ENCODE measurements around the gene MYBPC2.

The MYBPC2 gene

DNA sequence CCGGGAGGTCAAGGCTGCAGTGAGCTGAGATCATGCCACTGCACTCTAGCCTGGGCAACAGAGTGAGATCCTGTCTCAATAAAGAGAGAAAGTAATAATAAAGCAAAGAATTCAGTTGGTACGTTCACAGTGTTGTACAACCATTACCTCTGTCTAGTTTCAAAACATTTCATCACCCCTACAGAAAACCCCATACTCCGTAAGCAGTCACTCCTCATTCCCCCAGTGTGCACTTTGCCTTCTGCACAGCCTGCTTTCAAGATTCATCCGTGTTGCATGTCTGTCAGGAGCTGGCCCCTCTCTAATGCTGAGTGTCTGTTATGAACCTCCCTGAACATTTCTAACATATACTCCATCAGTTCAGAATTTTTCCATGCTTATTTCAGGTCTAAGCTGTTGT is 39.1 kb upstream of the MYBPC2 start:
- H3K27ac ChIP-seq (ENCODE audit: low read depth, low read length): no peak overlapping the region
- 0 out of 2 replicates have a peak, but pooled peaks cover 3% of the 10 kb centered on the region for H3K36me3 ChIP-seq (ENCODE audit: insufficient read depth, low read length)
- no peak overlapping the region for H2AFZ ChIP-seq (ENCODE audit: low read length, unreplicated experiment)
- H3K4me1 ChIP-seq (ENCODE audit: control insufficient read depth, insufficient read depth, low read length, unreplicated experiment): no peaks in the 10 kb centered on the region
- peaks cover 12% of the 10 kb centered on the region for H3K79me2 ChIP-seq (ENCODE audit: control insufficient read depth, insufficient read depth, low read length, unreplicated experiment)
- no peak overlapping the region for H3K4me3 ChIP-seq (ENCODE audit: low read depth, low read length)
- H3K27me3 ChIP-seq (ENCODE audit: insufficient read depth, low read length): no peaks in the 10 kb centered on the region

DNA sequence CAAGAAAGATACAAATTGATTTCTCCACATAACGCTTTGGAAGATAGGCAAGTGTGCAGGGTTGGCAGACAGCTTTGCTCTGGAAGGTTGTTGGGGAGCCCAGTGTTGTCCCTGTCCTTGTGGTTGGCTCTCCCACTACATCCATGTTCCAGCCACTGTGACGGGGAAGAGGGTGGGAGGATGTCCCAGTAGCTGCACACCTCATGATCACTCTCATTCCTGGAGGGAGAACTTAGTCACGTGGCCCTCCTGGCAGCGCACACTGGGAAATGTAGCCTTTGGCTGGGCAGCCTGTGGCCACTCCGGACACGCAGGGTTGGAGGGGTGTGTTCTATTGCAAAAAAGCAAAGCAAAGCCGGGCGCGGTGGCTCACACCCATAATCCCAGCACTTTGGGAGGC is 38.7 kb upstream of the MYBPC2 start:
- Histone ChIP-seq H3K36me3 (ENCODE audit: insufficient read depth, low read length) (0 out of 2 replicates have a peak, but pooled peaks cover 3% of the 10 kb centered on the region), H3K4me3 (ENCODE audit: low read depth, low read length) (no peak overlapping the region), H3K79me2 (ENCODE audit: control insufficient read depth, insufficient read depth, low read length, unreplicated experiment) (peaks cover 9% of the 10 kb centered on the region)

DNA sequence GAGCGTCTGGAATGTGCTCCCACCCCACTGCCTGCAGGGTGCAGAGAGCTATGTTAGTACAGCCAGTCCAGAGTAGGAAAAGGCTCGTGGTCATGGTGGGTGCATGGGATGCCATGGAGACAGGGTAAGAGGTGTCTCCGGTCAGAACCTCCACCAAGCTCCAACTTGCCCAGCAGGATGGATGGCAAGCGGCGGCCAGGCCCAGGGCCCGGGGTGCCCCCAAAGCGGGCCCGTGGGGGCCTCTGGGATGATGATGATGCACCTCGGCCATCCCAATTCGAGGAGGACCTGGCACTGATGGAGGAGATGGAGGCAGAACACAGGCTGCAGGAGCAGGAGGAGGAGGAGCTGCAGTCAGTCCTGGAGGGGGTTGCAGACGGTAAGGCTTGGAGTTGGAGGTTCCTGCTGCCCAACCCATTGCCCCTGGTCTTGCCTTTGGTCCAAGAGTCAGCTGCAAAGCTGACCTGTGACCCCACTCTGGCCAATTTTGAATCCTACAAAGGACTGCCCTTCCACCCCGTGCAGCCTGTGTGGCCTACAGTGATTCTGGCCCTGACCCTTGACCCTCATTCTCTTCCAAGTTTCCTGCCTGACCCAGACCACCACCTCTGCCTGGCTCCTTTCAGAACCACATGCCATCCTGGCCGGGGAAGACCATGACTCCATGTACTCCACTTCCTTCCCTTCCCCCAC is 33.9 kb upstream of the MYBPC2 start:
- Histone ChIP-seq H3K27ac (ENCODE audit: low read depth, low read length) (no peak overlapping the region), H2AFZ (ENCODE audit: low read length, unreplicated experiment) (no peak overlapping the region), H3K4me1 (ENCODE audit: control insufficient read depth, insufficient read depth, low read length, unreplicated experiment) (no peaks in the 10 kb centered on the region), H3K27me3 (ENCODE audit: insufficient read depth, low read length) (no peaks in the 10 kb centered on the region), H3K4me3 (ENCODE audit: low read depth, low read length) (no peak overlapping the region), H3K36me3 (ENCODE audit: insufficient read depth, low read length) (0 out of 2 replicates have a peak, but pooled peaks cover 2% of the 10 kb centered on the region), H3K79me2 (ENCODE audit: control insufficient read depth, insufficient read depth, low read length, unreplicated experiment) (peaks cover 3% of the 10 kb centered on the region)

More for the DNA sequence above, 38.7 kb upstream of the MYBPC2 start:
- Histone ChIP-seq H2AFZ (ENCODE audit: low read length, unreplicated experiment) (no peak overlapping the region), H3K4me1 (ENCODE audit: control insufficient read depth, insufficient read depth, low read length, unreplicated experiment) (no peaks in the 10 kb centered on the region), H3K27me3 (ENCODE audit: insufficient read depth, low read length) (no peaks in the 10 kb centered on the region), H3K27ac (ENCODE audit: low read depth, low read length) (no peak overlapping the region)

DNA sequence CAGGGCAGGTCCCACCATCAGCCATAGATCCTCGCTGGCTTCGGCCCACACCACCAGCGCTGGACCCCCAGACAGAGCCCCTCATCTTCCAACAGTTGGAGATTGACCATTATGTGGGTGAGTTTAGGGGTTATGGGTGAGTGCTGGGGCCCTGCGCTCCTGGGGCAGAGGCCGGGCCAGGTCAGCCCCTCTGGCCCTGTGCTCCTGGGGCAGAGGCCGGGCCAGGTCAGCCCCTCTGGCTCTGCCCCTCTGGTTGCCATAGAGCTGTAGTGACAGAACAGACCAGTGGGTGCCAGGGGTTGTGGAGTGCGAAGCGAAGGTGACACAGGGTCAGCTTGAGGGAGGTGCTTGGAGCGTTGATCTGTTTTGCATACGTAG is 33.3 kb upstream of the MYBPC2 start:
- H3K27ac ChIP-seq (ENCODE audit: low read depth, low read length): no peak overlapping the region
- H3K4me3 ChIP-seq (ENCODE audit: low read depth, low read length): no peak overlapping the region
- H2AFZ ChIP-seq (ENCODE audit: low read length, unreplicated experiment): no peak overlapping the region
- no peaks in the 10 kb centered on the region for H3K79me2 ChIP-seq (ENCODE audit: control insufficient read depth, insufficient read depth, low read length, unreplicated experiment)
- H3K27me3 ChIP-seq (ENCODE audit: insufficient read depth, low read length): no peaks in the 10 kb centered on the region
- no peaks in the 10 kb centered on the region for H3K4me1 ChIP-seq (ENCODE audit: control insufficient read depth, insufficient read depth, low read length, unreplicated experiment)
- no peaks in the 10 kb centered on the region for H3K36me3 ChIP-seq (ENCODE audit: insufficient read depth, low read length)

DNA sequence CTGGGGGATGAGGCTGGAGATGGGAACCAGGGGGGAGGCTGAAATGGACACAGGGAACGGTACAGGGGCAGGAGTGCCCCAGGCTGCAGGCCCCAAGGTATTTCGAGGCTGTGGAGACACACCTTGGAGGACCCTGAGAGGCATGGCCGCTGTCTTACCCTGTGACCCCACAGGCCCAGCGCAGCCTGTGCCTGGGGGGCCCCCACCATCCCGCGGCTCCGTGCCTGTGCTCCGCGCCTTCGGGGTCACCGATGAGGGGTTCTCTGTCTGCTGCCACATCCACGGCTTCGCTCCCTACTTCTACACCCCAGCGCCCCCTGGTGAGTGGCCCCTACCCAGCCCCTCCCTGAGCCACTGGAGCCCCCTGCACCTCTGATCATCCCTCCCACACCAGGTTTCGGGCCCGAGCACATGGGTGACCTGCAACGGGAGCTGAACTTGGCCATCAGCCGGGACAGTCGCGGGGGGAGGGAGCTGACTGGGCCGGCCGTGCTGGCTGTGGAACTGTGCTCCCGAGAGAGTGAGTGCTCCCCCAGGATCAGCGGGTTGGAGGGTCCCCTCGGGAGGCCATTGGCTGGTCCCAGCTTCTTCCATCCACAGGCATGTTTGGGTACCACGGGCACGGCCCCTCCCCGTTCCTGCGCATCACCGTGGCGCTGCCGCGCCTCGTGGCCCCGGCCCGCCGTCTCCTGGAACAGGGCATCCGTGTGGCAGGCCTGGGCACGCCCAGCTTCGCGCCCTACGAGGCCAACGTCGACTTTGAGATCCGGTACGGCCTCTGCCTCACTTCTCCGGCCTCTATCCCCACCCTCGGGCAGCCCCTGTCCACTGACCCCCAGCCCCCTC is 30.9 kb upstream of the MYBPC2 start:
- no peak overlapping the region for H2AFZ ChIP-seq (ENCODE audit: low read length, unreplicated experiment)
- H3K4me1 ChIP-seq (ENCODE audit: control insufficient read depth, insufficient read depth, low read length, unreplicated experiment): no peaks in the 10 kb centered on the region
- no peaks in the 10 kb centered on the region for H3K36me3 ChIP-seq (ENCODE audit: insufficient read depth, low read length)
- H3K27me3 ChIP-seq (ENCODE audit: insufficient read depth, low read length): no peaks in the 10 kb centered on the region
- no peak overlapping the region for H3K27ac ChIP-seq (ENCODE audit: low read depth, low read length)
- H3K4me3 ChIP-seq (ENCODE audit: low read depth, low read length): no peak overlapping the region
- no peaks in the 10 kb centered on the region for H3K79me2 ChIP-seq (ENCODE audit: control insufficient read depth, insufficient read depth, low read length, unreplicated experiment)

DNA sequence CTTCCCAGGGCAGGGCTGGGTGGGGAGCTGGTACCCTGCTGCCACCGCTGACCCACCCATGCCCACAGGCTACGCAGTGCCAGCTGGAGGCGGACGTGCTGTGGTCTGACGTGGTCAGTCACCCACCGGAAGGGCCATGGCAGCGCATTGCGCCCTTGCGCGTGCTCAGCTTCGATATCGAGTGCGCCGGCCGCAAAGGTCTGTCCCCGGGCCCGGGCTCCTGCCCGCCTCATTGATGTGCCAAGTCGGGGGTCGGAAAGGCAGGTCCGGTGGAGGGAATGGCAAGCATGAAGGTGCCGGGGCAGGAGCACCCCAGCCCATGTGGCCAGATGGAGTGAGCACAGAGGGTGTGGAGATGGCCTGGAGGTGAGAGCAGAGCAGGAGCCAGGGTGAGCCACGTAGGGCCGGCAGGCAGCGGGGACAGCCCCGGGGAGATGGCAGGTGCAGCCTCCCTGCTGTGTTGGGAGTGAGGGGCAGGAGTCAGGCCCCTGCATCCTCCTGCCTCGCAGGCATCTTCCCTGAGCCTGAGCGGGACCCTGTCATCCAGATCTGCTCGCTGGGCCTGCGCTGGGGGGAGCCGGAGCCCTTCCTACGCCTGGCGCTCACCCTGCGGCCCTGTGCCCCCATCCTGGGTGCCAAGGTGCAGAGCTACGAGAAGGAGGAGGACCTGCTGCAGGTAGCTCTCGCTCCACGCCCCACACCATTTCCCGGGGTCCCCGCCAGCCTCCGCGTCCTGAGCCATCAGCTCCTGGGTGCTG is 30.0 kb upstream of the MYBPC2 start:
- H3K79me2 ChIP-seq (ENCODE audit: control insufficient read depth, insufficient read depth, low read length, unreplicated experiment): no peaks in the 10 kb centered on the region
- H3K4me3 ChIP-seq (ENCODE audit: low read depth, low read length): no peak overlapping the region
- H3K36me3 ChIP-seq (ENCODE audit: insufficient read depth, low read length): no peaks in the 10 kb centered on the region
- H3K27me3 ChIP-seq (ENCODE audit: insufficient read depth, low read length): no peaks in the 10 kb centered on the region
- no peaks in the 10 kb centered on the region for H3K4me1 ChIP-seq (ENCODE audit: control insufficient read depth, insufficient read depth, low read length, unreplicated experiment)
- H2AFZ ChIP-seq (ENCODE audit: low read length, unreplicated experiment): no peak overlapping the region
- H3K27ac ChIP-seq (ENCODE audit: low read depth, low read length): no peak overlapping the region

DNA sequence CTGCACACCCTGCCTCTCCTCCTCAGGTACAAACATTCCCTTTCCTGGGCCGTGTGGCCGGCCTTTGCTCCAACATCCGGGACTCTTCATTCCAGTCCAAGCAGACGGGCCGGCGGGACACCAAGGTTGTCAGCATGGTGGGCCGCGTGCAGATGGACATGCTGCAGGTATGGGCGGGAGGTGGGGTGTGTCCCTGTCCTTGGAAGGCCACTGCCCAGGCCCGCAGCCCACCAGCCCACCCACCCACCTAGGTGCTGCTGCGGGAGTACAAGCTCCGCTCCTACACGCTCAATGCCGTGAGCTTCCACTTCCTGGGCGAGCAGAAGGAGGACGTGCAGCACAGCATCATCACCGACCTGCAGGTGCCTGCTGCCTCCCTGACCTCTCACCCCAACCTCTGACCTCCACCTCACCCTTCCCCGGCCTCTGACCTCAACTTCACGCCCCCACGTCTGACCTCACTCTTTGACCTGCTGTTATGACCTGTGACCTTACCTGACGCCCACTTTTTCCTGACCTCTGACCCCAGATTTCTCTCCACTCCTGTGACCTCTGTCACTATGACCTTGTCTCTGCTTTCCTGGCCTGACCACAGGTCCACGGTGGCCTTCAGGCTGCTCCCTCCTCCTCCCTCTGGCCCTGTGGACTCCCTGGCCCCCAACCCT is 26.4 kb upstream of the MYBPC2 start:
- Histone ChIP-seq H3K27me3 (ENCODE audit: insufficient read depth, low read length) (no peaks in the 10 kb centered on the region), H3K4me1 (ENCODE audit: control insufficient read depth, insufficient read depth, low read length, unreplicated experiment) (no peaks in the 10 kb centered on the region), H3K27ac (ENCODE audit: low read depth, low read length) (no peak overlapping the region), H2AFZ (ENCODE audit: low read length, unreplicated experiment) (no peak overlapping the region), H3K79me2 (ENCODE audit: control insufficient read depth, insufficient read depth, low read length, unreplicated experiment) (no peaks in the 10 kb centered on the region), H3K36me3 (ENCODE audit: insufficient read depth, low read length) (no peaks in the 10 kb centered on the region), H3K4me3 (ENCODE audit: low read depth, low read length) (no peak overlapping the region)

DNA sequence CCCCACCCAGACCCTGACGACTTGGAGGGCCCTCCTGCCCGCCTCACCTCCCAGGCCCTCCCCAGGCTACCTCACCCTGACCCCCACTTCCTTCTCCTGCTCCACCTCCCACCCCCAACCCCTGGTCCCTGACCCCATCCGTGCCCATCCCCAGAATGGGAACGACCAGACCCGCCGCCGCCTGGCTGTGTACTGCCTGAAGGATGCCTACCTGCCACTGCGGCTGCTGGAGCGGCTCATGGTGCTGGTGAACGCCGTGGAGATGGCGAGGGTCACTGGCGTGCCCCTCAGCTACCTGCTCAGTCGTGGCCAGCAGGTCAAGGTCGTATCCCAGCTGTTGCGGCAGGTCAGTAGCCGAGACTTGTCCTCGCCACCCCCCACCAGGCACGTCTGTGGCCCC is 25.9 kb upstream of the MYBPC2 start:
- H3K36me3 ChIP-seq (ENCODE audit: insufficient read depth, low read length): no peaks in the 10 kb centered on the region
- no peaks in the 10 kb centered on the region for H3K79me2 ChIP-seq (ENCODE audit: control insufficient read depth, insufficient read depth, low read length, unreplicated experiment)
- no peaks in the 10 kb centered on the region for H3K4me1 ChIP-seq (ENCODE audit: control insufficient read depth, insufficient read depth, low read length, unreplicated experiment)
- H2AFZ ChIP-seq (ENCODE audit: low read length, unreplicated experiment): no peak overlapping the region
- H3K27me3 ChIP-seq (ENCODE audit: insufficient read depth, low read length): no peaks in the 10 kb centered on the region
- no peak overlapping the region for H3K27ac ChIP-seq (ENCODE audit: low read depth, low read length)
- no peak overlapping the region for H3K4me3 ChIP-seq (ENCODE audit: low read depth, low read length)

DNA sequence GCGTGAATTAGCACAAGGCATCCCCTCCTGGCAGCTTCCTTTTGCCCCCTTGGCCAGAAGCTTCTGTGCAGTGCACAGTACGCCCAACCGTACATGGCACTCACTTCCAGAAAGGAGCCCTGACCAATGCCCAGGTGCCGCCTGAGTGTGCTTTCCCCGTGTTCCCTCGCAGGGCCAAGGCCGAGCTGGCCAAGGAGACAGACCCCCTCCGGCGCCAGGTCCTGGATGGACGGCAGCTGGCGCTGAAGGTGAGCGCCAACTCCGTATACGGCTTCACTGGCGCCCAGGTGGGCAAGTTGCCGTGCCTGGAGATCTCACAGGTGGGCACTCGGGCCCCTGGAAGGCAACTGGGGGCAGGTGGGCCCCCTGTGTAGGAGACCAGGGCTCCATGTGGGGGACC is 23.3 kb upstream of the MYBPC2 start:
- H3K36me3 ChIP-seq (ENCODE audit: insufficient read depth, low read length): peaks cover 12% of the 10 kb centered on the region; the same call in 1 of the 2 replicates
- H3K4me3 ChIP-seq (ENCODE audit: low read depth, low read length): no peak overlapping the region
- H3K4me1 ChIP-seq (ENCODE audit: control insufficient read depth, insufficient read depth, low read length, unreplicated experiment): no peaks in the 10 kb centered on the region
- no peaks in the 10 kb centered on the region for H3K27me3 ChIP-seq (ENCODE audit: insufficient read depth, low read length)
- no peaks in the 10 kb centered on the region for H3K79me2 ChIP-seq (ENCODE audit: control insufficient read depth, insufficient read depth, low read length, unreplicated experiment)
- H2AFZ ChIP-seq (ENCODE audit: low read length, unreplicated experiment): no peak overlapping the region
- H3K27ac ChIP-seq (ENCODE audit: low read depth, low read length): no peak overlapping the region

DNA sequence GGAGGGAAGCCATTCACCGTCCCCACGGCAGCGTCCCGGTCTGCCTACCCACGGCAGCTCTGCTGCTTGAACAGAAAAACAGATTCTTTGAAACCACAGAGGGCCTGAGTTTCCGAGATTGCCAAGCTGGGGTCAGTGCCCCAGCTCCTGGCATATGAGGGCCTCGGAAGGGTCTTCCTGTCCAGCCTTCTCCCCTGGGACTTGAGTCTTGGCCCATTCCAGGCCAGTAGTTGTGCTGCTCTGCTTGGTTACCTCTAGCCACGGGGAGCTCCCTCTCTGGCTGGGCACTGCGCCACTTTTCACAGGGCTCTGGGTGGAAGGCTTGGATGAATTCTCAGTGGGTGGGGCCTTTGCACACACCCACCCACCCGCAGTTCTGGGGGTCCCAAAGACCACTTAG is 22.6 kb upstream of the MYBPC2 start:
- Histone ChIP-seq H3K79me2 (ENCODE audit: control insufficient read depth, insufficient read depth, low read length, unreplicated experiment) (no peaks in the 10 kb centered on the region), H3K36me3 (ENCODE audit: insufficient read depth, low read length) (peaks cover 12% of the 10 kb centered on the region; the same call in 1 of the 2 replicates), H3K27me3 (ENCODE audit: insufficient read depth, low read length) (no peaks in the 10 kb centered on the region), H3K4me1 (ENCODE audit: control insufficient read depth, insufficient read depth, low read length, unreplicated experiment) (no peaks in the 10 kb centered on the region), H2AFZ (ENCODE audit: low read length, unreplicated experiment) (no peak overlapping the region), H3K4me3 (ENCODE audit: low read depth, low read length) (no peak overlapping the region), H3K27ac (ENCODE audit: low read depth, low read length) (no peak overlapping the region)

All from ACC112 (cell line).